ENCODE measurements around the gene CTSG. TPM values are rescaled to one million over a fixed set of nuclear protein-coding genes. Genes with fewer than 3 reads are reported as not detected.

The CTSG gene
- total and polyA plus RNA-seq, 2 of the 4 experiments (the other 2 are of a cell fraction), result not detected

DNA sequence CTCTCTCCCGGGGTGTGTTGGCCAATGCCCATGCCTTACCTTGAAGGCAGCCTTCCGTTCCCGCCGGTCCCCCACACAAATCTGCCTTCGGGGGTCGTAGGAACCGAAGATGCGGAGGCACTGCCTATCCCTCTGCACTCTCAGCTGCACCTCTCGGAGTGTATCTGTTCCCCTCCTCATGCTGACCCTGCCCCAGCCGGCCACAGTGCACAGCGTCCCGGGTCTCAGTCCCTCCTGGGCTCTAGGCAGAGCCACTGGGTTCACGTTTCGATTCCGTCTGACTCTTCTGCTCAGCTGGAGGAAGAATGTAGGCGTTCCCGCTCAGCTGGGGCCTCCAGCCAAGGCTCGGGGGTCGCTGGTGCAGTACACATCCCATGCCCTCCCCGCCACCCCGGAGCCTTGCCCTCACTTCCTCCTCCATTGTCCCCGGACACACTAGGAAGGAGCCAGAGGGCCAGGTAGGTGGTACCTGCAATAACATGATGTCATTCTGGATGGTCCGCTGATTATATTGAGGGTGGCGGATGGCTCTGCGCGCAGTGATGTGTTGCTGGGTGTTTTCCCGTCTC, 1.8 kb downstream of the CTSG start:
- H2BK15ac ChIP-seq (ENCODE audit: low read depth, low read length), result no peak overlapping the region
- POLR2A ChIA-PET (ENCODE audit: unreplicated experiment), result no interaction called here
- dilution Hi-C loops (cut with HindIII; ENCODE audit: low sequenced_read_pairs, unreplicated experiment) (no loop called here), in situ Hi-C loops (cut with MboI; ENCODE audit: low sequenced_read_pairs) (no loop called here), intact Hi-C loops (cut with micrococcal nuclease) (no loop called here)
- H4K20me1 ChIP-seq (ENCODE audit: insufficient read depth, low read length), result no peaks in the 10 kb centered on the region
- H2BK20ac ChIP-seq (ENCODE audit: low read depth, low read length), result no peak overlapping the region
- H2AK9ac ChIP-seq (replicated peaks; ENCODE audit: low read depth, low read length, poor library complexity), result no peak overlapping the region
- H4K8ac ChIP-seq (ENCODE audit: low read depth in 2 of 2, low read length in 2 of 2), result no peak overlapping the region
- no peak overlapping the region for H2BK120ac ChIP-seq (ENCODE audit: low read depth, low read length)
- no peaks in the 10 kb centered on the region for H3K27me3 ChIP-seq (ENCODE audit: control insufficient read depth, insufficient read depth, low read length)
- no peak overlapping the region for H4K91ac ChIP-seq (ENCODE audit: insufficient read depth, low read depth, low read length)
- no peak overlapping the region for H3K4ac ChIP-seq (ENCODE audit: low read depth, low read length)
- no peak overlapping the region for H3K9ac ChIP-seq (ENCODE audit: low read depth, low read length)
- H3K27ac ChIP-seq (ENCODE audit: insufficient read depth, low read length), result no peak overlapping the region
- CTCF ChIA-PET, result no interaction called here
- H3K4me3 ChIP-seq (ENCODE audit: insufficient read depth, low read depth, low read length), result no peak overlapping the region
- H2AK5ac ChIP-seq (ENCODE audit: low read depth, low read length), result no peak overlapping the region
- no peak overlapping the region for H3K14ac ChIP-seq (replicated peaks; ENCODE audit: low read depth, low read length)
- no peak overlapping the region for H3K56ac ChIP-seq (ENCODE audit: extremely low read depth, insufficient read depth, low read length)
- no peak overlapping the region for H4K5ac ChIP-seq (ENCODE audit: low read depth, low read length)
- no peaks in the 10 kb centered on the region for H3K9me3 ChIP-seq (ENCODE audit: control insufficient read depth, insufficient read depth, low read length)
- H3K79me1 ChIP-seq (ENCODE audit: low read depth in 1 of 2, low read length in 2 of 2), result no peaks in the 10 kb centered on the region
- H3K4me2 ChIP-seq (ENCODE audit: low read depth, low read length), result no peak overlapping the region
- DNase-seq (no peak), ATAC-seq (ENCODE audit: low read depth) (no peak)
- BruUV-seq (replicated peaks), result no TSS peak
- H2BK5ac ChIP-seq (ENCODE audit: low read depth, low read length, poor library complexity, severe bottlenecking), result no peak overlapping the region
- H3K36me3 ChIP-seq (ENCODE audit: control insufficient read depth, insufficient read depth, low read length), result no peaks in the 10 kb centered on the region
- no peaks in the 10 kb centered on the region for H3K4me1 ChIP-seq (ENCODE audit: control insufficient read depth, insufficient read depth, low read length)
- TF ChIP-seq POLR2A (IDR thresholded peaks at IDR 0.05; ENCODE audit: low read depth, low read length), result no peak
- no peak for TF ChIP-seq BHLHE40 (IDR thresholded peaks at IDR 0.05; ENCODE audit: low read depth, low read length)
- no peak for TF ChIP-seq SMC3 (IDR thresholded peaks at IDR 0.05; ENCODE audit: low read depth, low read length)
- TF ChIP-seq NFE2L2 (IDR thresholded peaks at IDR 0.05; ENCODE audit: low read depth, low read length), result no peak
- TF ChIP-seq CEBPB (IDR thresholded peaks at IDR 0.05; ENCODE audit: low read depth, low read length), result no peak
- TF ChIP-seq MAFK (IDR thresholded peaks at IDR 0.05; ENCODE audit: low read depth, low read length), result no peak
- no peaks in the 10 kb centered on the region for H3K9me1 ChIP-seq (ENCODE audit: insufficient read depth, low read length)
- no peak overlapping the region for H2AFZ ChIP-seq (replicated peaks; ENCODE audit: low read length, poor library complexity)
- 68% methylated on average over 10 of the region's 27 CpGs; no CpG with 5 or more reads in 1 of the 2 experiments for WGBS, 2 experiments (ENCODE audit: extremely low coverage in 2 of 2, insufficient read length in 1 of 2)
- no peak overlapping the region for H3K18ac ChIP-seq (ENCODE audit: low read depth, low read length)
- H3K23ac ChIP-seq (ENCODE audit: low read depth, low read length), result no peak overlapping the region

Data from IMR-90 (cell line).